Kidney epithelial cell (primary cell): ENCODE data around the gene FUT6. TPM values are rescaled to one million over a fixed set of nuclear protein-coding genes. Genes with fewer than 3 reads are reported as not detected.
"Not testable (repeated sequence)": the region's sequence is repeated elsewhere in the genome, so short reads cannot be mapped to it uniquely, and the experiment has no call there.

Experiments
- DNase-seq: peaks from one replicate; pipeline ENCODE4 v3.0.0-alpha.2; 2010; ENCODE audit warnings: low read depth
- H3K27me3 ChIP-seq: 2 replicates; pipeline ENCODE4 v1.6.0; 2011; ENCODE audit warnings: low read length; ENCODE audit not compliant: control insufficient read depth, insufficient read depth
- H3K36me3 ChIP-seq: 2 replicates; pipeline ENCODE4 v1.5.1; 2011; ENCODE audit warnings: low read length; ENCODE audit not compliant: control insufficient read depth, insufficient read depth
- H3K4me3 ChIP-seq: 2 replicates; pipeline ENCODE4 v1.5.1; 2011; ENCODE audit warnings: low read depth, mild to moderate bottlenecking, control low read depth, low read length
- total RNA-seq: library from RNA; depleted of rRNA; stranded (reverse); fragments of >200 nt; gene quantifications from 2 replicates; pipeline ENCODE4 v1.2.3, GENCODE V29; 2015
- TF ChIP-seq, protein P1 (sequence below): IDR thresholded peaks from 2 replicates; pipeline ENCODE4 v1.5.1; 2011; ENCODE audit warnings: mild to moderate bottlenecking, moderate library complexity, low read length, control low read depth, inconsistent platforms; ENCODE audit not compliant: insufficient read depth, poor library complexity, severe bottlenecking

Gene FUT6
- total RNA-seq, 1 donor from 2014 or later, result 0.84 TPM

DNA sequence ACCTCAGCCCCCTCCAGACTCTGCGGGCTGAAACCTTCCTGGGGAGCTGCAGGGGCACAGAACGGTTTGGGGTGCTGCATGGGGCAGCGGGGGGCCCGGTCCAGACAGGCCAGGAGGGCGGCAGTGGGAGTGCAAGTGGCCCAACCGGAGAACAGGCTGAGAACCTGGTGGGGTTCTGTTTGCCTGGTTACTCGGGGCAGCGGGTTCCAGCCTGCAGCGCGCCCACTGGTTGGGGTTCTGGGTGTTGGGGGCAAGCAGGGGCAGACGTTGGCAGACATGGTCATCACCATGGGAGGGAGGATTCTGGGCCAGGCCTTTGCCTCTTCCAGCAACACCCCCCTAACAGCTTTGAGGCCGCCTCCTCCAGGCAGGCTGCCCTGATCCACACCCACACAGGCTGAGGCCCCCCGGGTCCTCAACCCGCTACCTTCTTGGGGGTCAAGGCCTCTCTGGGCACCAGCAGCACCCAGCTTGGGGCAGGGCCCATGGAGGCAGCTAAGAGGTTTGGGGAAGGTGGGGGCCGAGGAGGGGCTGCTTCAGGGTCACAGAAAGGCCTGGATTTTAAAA is 54.8 kb downstream of the FUT6 start, which contains the start of gene PRR22:
Gene PRR22 (minus strand): TSS at position 166 of the 567 bp plus-strand sequence. CDS start 86 bp downstream, at position 80.
- Histone ChIP-seq H3K36me3 (peaks cover 3% of the 10 kb centered on the region), H3K27me3 (no peaks in the 10 kb centered on the region), H3K4me3 (no peak within 1 kb of the TSS)
- DNase-seq, result no peak
- TF ChIP-seq, protein P1, sequence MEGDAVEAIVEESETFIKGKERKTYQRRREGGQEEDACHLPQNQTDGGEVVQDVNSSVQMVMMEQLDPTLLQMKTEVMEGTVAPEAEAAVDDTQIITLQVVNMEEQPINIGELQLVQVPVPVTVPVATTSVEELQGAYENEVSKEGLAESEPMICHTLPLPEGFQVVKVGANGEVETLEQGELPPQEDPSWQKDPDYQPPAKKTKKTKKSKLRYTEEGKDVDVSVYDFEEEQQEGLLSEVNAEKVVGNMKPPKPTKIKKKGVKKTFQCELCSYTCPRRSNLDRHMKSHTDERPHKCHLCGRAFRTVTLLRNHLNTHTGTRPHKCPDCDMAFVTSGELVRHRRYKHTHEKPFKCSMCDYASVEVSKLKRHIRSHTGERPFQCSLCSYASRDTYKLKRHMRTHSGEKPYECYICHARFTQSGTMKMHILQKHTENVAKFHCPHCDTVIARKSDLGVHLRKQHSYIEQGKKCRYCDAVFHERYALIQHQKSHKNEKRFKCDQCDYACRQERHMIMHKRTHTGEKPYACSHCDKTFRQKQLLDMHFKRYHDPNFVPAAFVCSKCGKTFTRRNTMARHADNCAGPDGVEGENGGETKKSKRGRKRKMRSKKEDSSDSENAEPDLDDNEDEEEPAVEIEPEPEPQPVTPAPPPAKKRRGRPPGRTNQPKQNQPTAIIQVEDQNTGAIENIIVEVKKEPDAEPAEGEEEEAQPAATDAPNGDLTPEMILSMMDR, result no peak

DNA sequence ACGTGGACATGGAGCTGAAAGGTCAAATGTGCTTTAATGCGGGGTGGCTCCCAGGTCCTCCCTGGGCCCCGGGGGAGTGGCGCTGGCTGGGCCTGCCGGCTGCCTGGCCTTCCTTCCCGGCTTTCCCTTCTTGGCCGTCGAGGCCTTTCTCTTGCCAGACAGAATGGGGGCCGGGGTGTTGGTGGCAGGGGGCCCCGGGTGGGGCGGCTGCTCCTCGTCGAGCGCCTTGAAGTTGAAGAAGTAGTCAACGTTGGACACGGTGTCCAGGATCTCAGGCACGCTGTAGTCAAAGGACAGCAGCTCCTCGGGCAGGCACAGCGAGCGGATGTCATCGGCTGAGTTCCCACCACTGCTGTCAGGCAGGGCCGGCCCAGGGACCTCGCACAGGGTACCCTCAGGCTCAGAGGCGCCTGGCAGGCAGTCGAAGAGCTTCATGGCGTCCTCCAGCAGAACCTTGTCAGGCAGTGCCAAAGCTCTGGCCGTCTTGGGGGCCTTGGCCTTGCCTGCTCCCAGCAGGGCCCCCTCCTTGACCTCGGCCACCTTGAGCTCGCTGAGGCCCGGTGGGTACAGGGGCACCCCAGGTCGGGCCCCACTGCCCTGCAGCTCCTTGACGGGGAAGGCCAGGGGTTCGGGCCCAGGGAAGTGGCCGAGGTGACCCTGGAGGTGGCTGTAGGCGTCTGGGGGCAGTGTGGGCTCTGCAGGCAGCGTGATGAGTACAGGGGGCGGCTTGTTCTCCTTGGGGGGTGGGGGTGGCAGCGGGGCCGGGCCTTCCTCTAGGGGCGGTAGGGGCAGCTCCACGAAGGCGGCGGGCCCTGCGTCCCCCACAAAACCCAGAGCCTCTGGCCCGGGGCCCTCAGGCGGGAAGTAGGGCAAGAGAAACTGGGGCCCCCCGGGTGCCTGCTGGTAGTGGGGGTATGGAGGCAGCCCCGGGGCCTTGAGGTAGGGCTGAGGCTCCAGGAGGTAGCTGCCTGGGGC is 56.3 kb downstream of the FUT6 start:
- Histone ChIP-seq H3K27me3 (no peaks in the 10 kb centered on the region), H3K36me3 (peaks cover 3% of the 10 kb centered on the region), H3K4me3 (no peak overlapping the region)
- no peak for DNase-seq
- TF ChIP-seq, protein P1, result no peak

DNA sequence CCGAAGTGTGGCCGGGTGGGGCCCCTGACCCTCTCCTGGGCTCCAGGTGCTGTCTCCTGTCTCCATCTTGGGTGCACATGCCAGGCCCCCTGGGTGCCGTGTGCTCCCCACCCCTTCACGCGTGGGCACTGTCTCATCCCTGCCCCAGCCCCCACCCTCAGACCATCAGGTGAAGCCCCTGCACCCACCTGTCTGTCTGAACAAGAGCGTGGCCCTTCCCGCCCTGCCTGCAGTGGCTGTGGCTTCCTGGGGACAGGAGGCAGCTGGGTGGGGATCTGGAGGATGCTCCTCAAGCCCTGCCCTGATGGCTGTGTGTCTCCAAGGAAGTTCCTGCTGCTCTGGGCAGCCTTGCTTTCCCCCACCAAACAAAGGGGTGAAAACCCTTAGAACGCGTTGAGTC is 57.2 kb downstream of the FUT6 start:
- no peak for DNase-seq
- H3K27me3 ChIP-seq, result no peaks in the 10 kb centered on the region
- TF ChIP-seq, protein P1, result no peak

DNA sequence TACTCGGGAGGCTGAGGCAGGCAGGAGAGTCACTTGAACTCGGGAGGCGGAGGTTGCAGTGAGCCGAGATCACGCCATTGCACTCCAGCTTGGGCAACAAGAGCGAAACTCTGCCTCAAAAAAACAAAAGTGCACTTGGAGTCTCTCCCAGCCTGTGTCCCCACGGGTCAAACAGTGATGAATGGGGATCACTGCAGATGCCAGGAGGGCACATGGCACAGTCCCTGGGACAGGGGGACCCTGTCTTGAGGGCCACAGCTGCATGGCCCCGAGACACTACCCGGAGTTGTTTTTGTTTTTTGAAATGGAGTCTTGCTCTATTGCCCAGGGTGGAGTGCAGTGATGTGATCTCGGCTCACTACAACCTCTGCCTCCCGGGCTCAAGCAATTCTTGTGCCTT is 58.6 kb downstream of the FUT6 start:
- not testable (repeated sequence) for DNase-seq

More for the DNA sequence above, 57.2 kb downstream of the FUT6 start:
- Histone ChIP-seq H3K4me3 (no peak overlapping the region), H3K36me3 (peaks cover 2% of the 10 kb centered on the region)

More for the DNA sequence above, 58.6 kb downstream of the FUT6 start:
- H3K36me3 ChIP-seq, H3K4me3 ChIP-seq, H3K27me3 ChIP-seq: not testable (repeated sequence)

Other genes starting within 250 kb of the FUT6 start
- gene SAFB2, start 216.9 kb downstream of the FUT6 start, total RNA-seq, result 23.8 and 29.0 TPM in 2 replicates
- gene SAFB, start 216.6 kb downstream of the FUT6 start, total RNA-seq, result 40.3 and 45.7 TPM in 2 replicates
- gene MICOS13, start 159.2 kb downstream of the FUT6 start, total RNA-seq, result 47.0 and 55.4 TPM in 2 replicates
- 7.4 and 11.4 TPM in 2 replicates for gene HSD11B1L, start 158.7 kb downstream of the FUT6 start, total RNA-seq
- gene RPL36, start 149.4 kb downstream of the FUT6 start, total RNA-seq, result 1,562 and 1,717 TPM in 2 replicates
- gene LONP1, start 119.6 kb downstream of the FUT6 start, total RNA-seq, result 151 and 173 TPM in 2 replicates
- gene CATSPERD, start 119.1 kb downstream of the FUT6 start, total RNA-seq, result not detected in 2 replicates
- 1.4 and 2.2 TPM in 2 replicates for gene PRR22, start 55.0 kb downstream of the FUT6 start, total RNA-seq
- 43.4 and 53.0 TPM in 2 replicates for gene DUS3L, start 48.5 kb downstream of the FUT6 start, total RNA-seq
- gene NRTN, start 34.6 kb downstream of the FUT6 start, total RNA-seq, result 0.14 and 1.0 TPM in 2 replicates
- 8.8 and 9.1 TPM in 2 replicates for gene FUT3, start 11.7 kb upstream of the FUT6 start, total RNA-seq
- not detected in 2 replicates for gene FUT5, start 30.8 kb upstream of the FUT6 start, total RNA-seq
- 203 and 311 TPM in 2 replicates for gene NDUFA11, start 64.1 kb upstream of the FUT6 start, total RNA-seq
- 4.3 and 5.5 TPM in 2 replicates for gene VMAC, start 65.2 kb upstream of the FUT6 start, total RNA-seq
- gene CAPS, start 74.6 kb upstream of the FUT6 start, total RNA-seq, result 2.3 and 3.4 TPM in 2 replicates
- 70.0 and 76.1 TPM in 2 replicates for gene RANBP3, start 138.4 kb upstream of the FUT6 start, total RNA-seq